Embryonic facial prominence (tissue), 1 donor: Measurements from ENCODE around the gene CCDC110.
"Not testable (repeated sequence)": the region's sequence is repeated elsewhere in the genome, so short reads cannot be mapped to it uniquely, and the experiment has no call there.

ENCODE experiments used
- DNase-seq: peaks from one replicate; pipeline ENCODE4 v3.0.0-alpha.2; 2016; ENCODE audit errors: extremely low spot score

CCDC110 gene

GRCh38 chr4:185471235-185472102, at the start of gene CCDC110:
Gene CCDC110 (minus strand): TSS chr4:185471733. CDS start chr4:185471683, 50 bp downstream.
- DNase-seq: peak; percentile 99

- no peak for DNase-seq
These were observed 48.6 kb upstream of the CCDC110 start for GRCh38 chr4:185520119-185520518.

- DNase-seq: no peak
These were observed 47.0 kb upstream of the CCDC110 start for GRCh38 chr4:185518494-185518893.

DNA sequence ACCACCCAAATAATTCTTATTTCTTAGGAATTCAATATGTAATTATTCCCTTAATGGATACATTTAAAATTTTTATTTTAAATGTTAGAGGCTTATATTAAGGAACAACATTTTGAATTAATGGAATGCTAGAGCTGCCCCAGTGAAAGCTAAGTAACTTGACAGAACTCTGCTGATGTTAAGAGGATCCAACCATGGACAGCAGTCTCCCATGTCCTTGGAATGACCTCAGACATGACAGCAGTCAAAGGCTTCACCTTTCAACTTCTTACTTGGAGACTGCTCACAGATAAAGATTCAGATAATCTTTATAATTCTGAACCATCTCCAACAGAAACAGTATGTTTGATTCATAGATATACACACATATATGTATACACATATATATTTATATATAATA, 46.5 kb upstream of the CCDC110 start:
- no peak for DNase-seq

- DNase-seq: no peak
These were observed 43.7 kb upstream of the CCDC110 start for GRCh38 chr4:185515248-185515647.

DNA sequence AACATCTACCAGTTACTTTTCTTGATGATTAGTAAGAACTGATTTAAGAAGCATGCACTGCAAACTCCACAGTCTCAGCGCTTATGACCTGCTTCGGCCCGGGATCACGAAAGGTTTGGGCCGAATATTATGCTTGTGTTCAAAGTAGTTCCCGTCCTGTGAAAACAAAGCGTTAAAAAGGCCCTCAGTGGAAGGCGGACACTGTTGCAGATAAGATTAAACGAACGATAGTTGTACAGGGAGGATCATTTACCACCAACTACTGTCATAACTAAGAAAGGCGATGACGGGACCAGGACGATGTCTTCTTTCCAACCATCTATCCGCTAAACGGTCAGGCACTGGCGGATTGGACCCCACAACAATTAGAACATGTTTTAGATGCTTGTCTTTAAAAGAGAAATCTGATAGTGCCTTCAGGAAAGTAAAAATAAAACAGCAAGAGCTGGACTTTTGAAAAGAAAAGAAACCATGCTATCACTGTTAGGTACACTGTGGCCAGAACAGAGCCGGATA, 42.7 kb upstream of the CCDC110 start:
- DNase-seq: no peak

DNA sequence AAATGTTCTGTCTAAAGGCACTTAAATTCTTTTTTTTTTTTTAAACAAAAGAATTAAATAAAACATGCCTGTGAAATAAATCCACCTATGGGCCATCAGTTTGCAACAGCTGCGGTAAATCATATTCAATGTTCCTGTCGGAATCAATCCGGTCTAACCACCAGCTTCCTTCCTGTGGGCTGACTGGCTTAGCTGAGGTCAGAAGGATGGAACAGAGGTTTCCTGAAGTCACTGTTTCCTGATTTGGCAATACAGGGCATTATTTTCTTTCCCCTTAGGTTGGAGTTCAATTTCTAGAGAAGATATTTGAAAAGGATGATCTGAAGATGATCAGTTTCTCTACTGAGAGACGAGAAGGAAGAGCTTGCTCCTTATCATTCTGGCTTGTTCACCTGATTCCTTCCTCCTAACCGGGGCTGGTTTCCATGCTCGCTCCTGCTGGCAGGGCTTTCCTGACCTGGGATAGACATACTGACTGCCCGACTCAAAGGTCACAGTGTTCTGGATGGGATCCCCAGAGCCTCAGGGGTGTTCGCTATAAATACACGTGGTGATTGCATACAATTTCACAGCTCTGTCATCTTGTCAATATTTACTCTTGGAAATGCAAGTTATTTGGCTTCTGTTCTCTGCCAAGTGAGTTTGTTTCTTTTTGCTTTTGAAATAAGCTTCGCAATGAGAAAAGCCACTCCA, 42.1 kb upstream of the CCDC110 start:
- no peak for DNase-seq

- DNase-seq: no peak
These were observed 41.0 kb upstream of the CCDC110 start for GRCh38 chr4:185512516-185512915.

- not testable (repeated sequence) for DNase-seq
These were observed 39.7 kb upstream of the CCDC110 start for GRCh38 chr4:185511243-185511642.

DNA sequence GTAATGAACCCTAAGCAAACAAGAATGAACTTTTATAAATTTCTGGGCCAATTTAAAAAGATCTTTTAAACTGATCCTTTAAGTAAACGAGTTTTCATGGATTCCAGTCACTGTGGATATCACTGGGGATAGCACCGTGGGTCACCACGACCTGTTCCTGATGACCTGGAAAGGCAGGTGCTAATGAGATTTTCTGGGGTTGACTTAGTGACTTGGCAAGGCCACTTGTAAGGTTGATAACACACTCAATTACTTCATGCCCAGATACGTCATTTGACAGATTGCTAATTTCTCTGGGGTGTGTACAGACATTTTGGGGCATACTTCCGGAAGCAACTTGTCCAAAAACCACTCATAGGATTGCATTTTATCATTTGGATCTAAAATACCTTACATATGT, 39.3 kb upstream of the CCDC110 start:
- DNase-seq: no peak

- DNase-seq: no peak
These were observed 36.6 kb upstream of the CCDC110 start for GRCh38 chr4:185508181-185508580.

GRCh38 chr4:185506422-185506821, 34.9 kb upstream of the CCDC110 start:
- no peak for DNase-seq

GRCh38 chr4:185504098-185505047, 32.8 kb upstream of the CCDC110 start:
- no peak for DNase-seq

GRCh38 chr4:185502386-185502785, 30.9 kb upstream of the CCDC110 start:
- peak; percentile 24 for DNase-seq

DNA sequence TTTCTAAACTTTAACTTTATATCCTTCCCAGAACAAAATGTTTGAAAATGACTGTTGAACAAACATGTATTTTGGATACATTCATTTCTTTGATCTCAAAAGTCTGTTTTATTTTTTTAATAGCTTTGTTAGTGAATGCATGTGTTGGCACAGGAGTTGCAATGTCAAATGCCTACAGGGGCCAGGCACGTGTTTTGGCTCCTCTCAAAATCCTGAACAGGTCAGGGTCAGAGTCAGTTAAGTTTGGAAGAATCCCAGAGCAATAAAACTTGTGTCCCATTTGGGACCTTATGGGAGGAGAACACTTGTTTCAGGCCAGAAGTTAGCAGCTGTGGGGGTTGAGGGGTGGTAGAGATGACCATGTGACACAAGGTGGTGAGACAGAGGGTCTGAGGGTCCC, 29.0 kb upstream of the CCDC110 start:
- no peak for DNase-seq

DNA sequence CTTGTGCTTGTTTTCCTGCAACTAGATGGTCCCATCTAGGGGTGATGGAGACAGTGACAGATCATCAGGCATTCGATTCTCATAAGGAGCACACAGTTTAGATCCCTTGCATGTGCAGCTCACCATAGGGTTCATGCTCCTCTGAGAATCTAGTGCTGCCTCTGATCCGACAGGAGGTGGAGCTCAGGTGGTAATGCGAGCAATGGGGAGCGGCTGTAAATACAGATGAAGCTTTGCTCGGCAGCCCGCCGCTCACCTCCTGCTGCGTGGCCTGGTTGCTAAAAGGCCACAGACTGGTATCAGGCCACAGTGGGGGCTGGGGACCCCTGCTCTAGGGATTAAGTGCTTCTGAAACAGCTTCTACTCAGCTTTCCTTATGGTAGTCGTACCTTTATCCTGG, 28.5 kb upstream of the CCDC110 start:
- no peak for DNase-seq

GRCh38 chr4:185488650-185489049, 17.1 kb upstream of the CCDC110 start:
- no peak for DNase-seq

DNA sequence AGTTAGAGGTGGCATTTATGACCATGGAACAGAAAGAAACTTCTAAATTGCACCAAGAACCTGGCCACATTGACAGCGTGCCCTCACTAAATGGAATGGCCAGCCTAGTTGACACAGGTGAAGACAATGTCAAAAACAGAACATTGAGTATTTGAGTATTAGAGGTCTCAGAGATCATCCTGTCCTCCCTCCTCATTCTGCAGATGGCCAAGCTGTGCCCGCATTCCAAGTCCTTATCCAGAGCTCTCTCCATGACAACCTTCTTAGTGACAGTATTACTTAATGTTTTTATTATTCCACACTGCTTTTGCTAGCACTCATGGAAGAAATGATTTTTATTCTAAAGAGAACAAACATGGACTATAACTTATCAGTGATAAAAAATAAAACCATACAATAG, 9.9 kb upstream of the CCDC110 start:
- DNase-seq: no peak

- DNase-seq: no peak
These were observed 8.6 kb upstream of the CCDC110 start for GRCh38 chr4:185480016-185480732.

DNA sequence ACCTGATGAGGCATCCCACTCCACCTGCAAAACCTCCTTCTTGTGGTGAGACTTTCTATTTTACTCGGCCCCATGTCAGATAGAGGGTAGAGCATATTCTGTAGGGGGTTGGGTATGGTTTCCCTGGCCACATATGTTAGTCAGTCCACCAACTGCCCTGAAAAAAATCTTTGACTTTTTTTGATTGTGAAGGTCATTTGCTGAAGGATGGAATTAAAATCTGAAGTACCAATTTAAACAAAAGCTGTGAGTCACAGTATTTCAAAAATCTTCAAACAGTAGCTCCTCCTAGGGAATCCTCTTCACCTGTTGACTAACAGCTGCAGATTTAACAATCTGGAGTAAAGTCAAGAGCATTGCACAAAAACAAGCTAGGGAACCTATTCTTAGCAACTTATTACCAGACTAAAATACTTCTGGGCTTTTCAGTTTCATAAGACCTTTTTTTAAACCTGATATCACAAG, 8.0 kb upstream of the CCDC110 start:
- DNase-seq: no peak

DNA sequence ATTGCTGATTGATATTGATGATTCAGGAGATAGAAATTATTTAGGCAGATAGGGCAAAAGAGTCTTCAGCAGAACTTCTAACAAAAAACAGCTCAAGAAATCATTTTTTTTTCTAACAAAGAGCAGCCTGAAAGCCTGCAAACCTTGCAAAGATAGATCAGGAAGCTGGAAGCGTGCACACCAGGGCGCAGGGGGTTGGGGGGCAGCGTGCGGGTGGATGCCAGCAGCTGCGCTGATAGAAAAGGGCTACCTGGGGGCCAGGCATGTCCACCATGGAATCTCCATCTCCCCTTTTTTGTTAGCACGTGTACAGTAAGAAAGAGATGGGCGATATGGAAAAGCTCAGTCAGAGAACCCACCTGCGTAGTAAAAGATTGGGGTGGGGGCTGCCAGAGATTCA, 1.7 kb upstream of the CCDC110 start:
- DNase-seq: no peak
